RWPE1 (cell line): Measurements from ENCODE around the gene HOXA11.

Experiments
- CTCF ChIA-PET: fragments of 350-600 bp; sonication (Branson Sonifier 250); formaldehyde crosslinking; extraction: SDS; loops from one replicate; lab custom pipeline; 2021; lab: Yijun Ruan, JAX
- POLR2A ChIA-PET: fragments of 400-600 bp; formaldehyde crosslinking; extraction: SDS; loops from one replicate; lab custom pipeline; 2020; ENCODE audit warnings: antibody characterized with exemption; ENCODE audit not compliant: low non-redundant PET; lab: Yijun Ruan, JAX
- DNase-seq: peaks from one replicate; pipeline ENCODE4 v3.0.0; 2012; ENCODE audit warnings: low spot score
- H3K27ac ChIP-seq: fragments of 450-650 bp; 2 replicates; pipeline ENCODE4 v1.5.1; 2017
- CTCF ChIP-seq: fragments of 450-650 bp; conservative IDR thresholded peaks from 2 replicates; pipeline ENCODE4 v1.5.1; 2017; ENCODE audit warnings: low read depth, mild to moderate bottlenecking

HOXA11 gene

DNA sequence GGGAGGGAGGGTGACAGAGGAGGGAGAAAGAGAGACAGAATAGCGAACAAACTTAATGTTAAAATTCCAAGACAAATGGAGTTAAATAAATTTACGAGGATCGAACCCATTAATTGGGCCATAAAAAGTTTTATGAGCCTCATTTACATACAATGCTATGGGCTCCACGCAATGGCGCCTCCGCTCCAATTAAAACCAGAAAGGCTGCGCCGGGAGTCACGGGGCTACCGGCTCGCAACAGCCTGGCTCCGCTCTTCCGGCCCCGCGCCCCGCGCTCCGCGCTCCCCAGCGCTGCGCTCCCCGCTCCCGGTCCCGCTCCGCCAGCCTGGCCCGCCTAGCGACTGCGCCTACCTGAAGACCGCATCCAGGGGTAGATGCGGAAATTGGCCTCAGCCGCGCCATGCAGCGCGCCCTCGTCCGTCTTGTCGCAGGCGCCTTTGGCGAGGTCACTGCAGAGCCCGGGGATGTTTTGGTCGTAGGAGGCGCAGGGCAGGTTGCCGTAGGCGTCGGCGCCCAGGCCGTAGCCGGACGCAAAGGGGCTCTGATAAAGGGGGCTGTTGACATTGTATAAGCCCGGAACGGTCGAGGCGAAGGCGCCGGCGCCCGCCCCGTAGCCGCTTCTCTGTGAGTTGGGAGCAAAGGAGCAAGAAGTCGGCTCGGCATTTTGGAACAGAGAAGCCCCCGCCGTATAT is 29.1 kb downstream of the HOXA11 start:
- TF ChIP-seq CTCF, result no peak
- H3K27ac ChIP-seq, result peak overlapping the region; percentile 90
- POLR2A ChIA-PET, result no interaction called here
- no peak for DNase-seq
- CTCF ChIA-PET, result interaction anchor here (1.0 to 1.4 kb wide), 3 partner anchors 12 to 488 kb away, joined by 3 to 6 read pairs (median 3); partner anchors contain the start of gene HOXA5

DNA sequence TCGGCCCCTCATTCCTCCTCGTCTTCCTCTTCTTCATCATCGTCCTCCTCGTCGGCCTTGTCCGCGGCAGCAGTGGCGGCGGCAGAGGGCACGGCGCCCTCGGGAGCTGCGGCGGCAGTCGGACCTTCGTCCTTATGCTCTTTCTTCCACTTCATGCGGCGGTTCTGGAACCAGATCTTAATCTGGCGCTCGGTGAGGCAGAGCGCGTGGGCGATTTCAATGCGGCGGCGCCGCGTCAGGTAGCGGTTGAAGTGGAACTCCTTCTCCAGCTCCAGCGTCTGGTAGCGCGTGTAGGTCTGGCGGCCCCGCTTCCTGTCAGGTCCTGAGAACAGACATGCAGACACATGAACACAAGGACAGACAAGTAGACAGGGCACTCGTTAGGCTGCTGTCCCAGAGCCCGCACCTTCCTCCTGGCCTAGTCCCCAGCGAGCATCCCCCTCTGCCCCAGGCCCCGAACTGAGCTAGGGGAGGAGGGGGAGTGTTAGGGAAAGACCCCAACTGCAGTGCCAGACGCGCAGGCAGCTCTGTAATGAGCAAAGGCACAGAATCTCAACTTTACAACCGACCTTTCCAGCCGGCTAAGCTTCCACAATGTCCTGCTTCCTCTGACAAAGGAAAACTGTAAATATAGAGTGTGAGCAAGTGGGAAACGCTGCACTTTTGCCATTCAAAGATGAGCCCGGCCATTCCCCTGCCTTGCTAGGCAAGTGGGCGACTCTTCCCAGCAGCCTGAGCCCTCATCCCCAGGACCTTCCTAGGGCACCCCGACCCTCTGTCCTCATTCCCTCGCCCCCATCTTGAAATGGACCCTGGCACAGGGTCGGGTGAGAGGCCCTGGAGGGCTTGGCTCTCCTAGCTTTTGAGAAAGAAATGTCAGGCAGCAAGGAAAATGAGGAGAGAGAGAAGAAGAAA is 29.9 kb downstream of the HOXA11 start:
- no peak for DNase-seq
- ChIA-PET CTCF (interaction anchor here (1.0 kb wide), 1 partner anchor 11 kb away, joined by 3 read pairs; no protein-coding TSS in a partner anchor), POLR2A (no interaction called here)
- TF ChIP-seq CTCF, result no peak
- H3K27ac ChIP-seq, result peak overlapping the region; percentile 90

DNA sequence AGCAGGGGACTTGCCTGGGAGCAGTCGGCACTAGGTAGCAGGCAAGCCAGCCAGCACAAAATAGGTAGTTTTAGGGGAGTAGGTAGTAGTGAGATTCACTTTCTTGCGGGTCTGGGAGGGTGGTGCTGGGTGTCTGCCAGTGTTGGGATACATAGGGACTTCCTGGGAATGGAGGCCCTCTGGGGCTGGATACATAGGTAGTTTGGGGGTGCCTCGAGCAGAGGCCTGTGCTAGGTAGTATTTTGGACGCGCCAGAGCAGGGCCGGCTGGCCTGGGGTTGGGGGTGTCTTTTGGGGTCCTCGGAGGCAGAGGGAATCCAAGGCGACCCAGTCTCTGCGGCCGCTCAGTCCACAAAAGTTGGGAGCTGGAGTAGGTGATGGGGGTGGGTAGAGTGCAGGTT is 30.7 kb downstream of the HOXA11 start:
- POLR2A ChIA-PET, result no interaction called here
- CTCF ChIA-PET, result interaction anchor here (0.9 kb wide), 1 partner anchor 12 kb away, joined by 5 read pairs; no protein-coding TSS in a partner anchor
- no peak for DNase-seq
- peak overlapping the region; percentile 90 for H3K27ac ChIP-seq
- TF ChIP-seq CTCF, result no peak

DNA sequence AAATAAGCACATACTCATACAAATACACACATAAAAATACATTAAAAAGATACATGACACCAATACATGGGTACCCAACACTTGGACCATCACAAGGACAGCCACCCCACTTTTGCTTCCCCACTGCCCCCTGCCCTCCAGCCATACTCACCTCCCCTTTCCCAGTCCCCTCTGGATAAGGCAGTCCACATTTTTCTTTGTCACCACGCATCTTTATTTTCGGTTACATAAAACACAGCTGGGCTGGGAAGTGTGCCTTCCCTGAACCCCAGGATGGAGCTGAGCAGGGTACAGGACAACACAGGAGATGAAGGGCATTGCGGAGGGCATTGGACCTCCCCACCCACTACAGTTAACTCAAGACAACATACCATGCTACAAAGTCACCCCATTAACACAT is 31.5 kb downstream of the HOXA11 start:
- DNase-seq, result no peak
- POLR2A ChIA-PET, result no interaction called here
- peak overlapping the region; percentile 90; the same call in 1 of the 2 replicates for H3K27ac ChIP-seq
- no peak for TF ChIP-seq CTCF
- CTCF ChIA-PET, result interaction anchor here (0.9 kb wide), 1 partner anchor 13 kb away, joined by 5 read pairs; no protein-coding TSS in a partner anchor

- H3K27ac ChIP-seq, result peak overlapping the region; percentile 92
- ChIA-PET CTCF (interaction anchor here (0.8 to 3.4 kb wide), 2 partner anchors 8 to 15 kb away, joined by 3 to 45 read pairs; no protein-coding TSS in a partner anchor), POLR2A (no interaction called here)
- no peak for DNase-seq
- TF ChIP-seq CTCF, result no peak
Measured at GRCh38 chr7:27152816-27153442, 32.1 kb downstream of the HOXA11 start.
